ENCODE results near the gene UBL3. TPM values are rescaled to one million over a fixed set of nuclear protein-coding genes. Genes with fewer than 3 reads are reported as not detected.

Gene UBL3
- total RNA-seq, 2 experiments from 2014 or later: 7.2 to 8.1 TPM

GRCh38 chr13:29733147-29733611, 117.2 kb downstream of the UBL3 start:
- intact Hi-C loops (cut with micrococcal nuclease): no loop called here
- Mint-ChIP-seq H3K27me3 (peaks cover 37% of the 10 kb centered on the region), H3K9me3 (no peaks in the 10 kb centered on the region), H3K27ac (no peak overlapping the region), H3K36me3 (ENCODE audit: low read depth) (no peaks in the 10 kb centered on the region), H3K4me1 (ENCODE audit: low read depth) (peaks cover 11% of the 10 kb centered on the region), H3K4me3 (no peak overlapping the region)
- ChIA-PET CTCF (no interaction called here), POLR2A (interaction anchor here (1.0 kb wide), 1 partner anchor 12 kb away, joined by 3 read pairs; no protein-coding TSS in a partner anchor)
- ATAC-seq (peak; percentile 30), DNase-seq (no peak)
- TF ChIP-seq CTCF (IDR thresholded peaks at IDR 0.05): no peak

DNA sequence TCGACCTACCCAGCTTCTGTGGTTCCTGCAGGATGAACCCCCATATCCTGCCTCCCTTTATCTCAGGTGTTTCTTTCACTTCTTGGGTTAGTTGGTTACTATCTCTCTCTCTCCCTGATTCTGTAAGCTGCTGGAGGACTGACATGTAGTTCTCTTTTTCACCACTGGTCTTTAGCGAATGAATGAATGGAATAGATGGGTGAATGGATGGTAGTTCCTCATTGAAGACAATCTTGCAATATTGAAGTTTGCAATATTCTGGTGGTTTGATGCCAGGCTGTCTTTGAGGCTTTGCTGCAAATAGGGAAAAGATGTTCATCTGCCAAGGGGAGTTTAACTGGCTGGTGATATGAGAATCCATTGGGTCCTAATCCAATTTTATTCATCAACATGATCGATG, 120.2 kb downstream of the UBL3 start:
- H3K9me3 Mint-ChIP-seq: no peaks in the 10 kb centered on the region
- H3K4me1 Mint-ChIP-seq (ENCODE audit: low read depth): peaks cover 11% of the 10 kb centered on the region
- POLR2A ChIA-PET: no interaction called here
- no peak for TF ChIP-seq CTCF (IDR thresholded peaks at IDR 0.05)
- H3K27me3 Mint-ChIP-seq: peaks cover 37% of the 10 kb centered on the region
- CTCF ChIA-PET: interaction anchor here (1.4 kb wide), 1 partner anchor 16 kb away, joined by 6 read pairs; no protein-coding TSS in a partner anchor
- DNase-seq (no peak), ATAC-seq (no peak)
- no peak overlapping the region for H3K4me3 Mint-ChIP-seq
- H3K36me3 Mint-ChIP-seq (ENCODE audit: low read depth): no peaks in the 10 kb centered on the region
- H3K27ac Mint-ChIP-seq: no peak overlapping the region
- intact Hi-C loops (cut with micrococcal nuclease): no loop called here

DNA sequence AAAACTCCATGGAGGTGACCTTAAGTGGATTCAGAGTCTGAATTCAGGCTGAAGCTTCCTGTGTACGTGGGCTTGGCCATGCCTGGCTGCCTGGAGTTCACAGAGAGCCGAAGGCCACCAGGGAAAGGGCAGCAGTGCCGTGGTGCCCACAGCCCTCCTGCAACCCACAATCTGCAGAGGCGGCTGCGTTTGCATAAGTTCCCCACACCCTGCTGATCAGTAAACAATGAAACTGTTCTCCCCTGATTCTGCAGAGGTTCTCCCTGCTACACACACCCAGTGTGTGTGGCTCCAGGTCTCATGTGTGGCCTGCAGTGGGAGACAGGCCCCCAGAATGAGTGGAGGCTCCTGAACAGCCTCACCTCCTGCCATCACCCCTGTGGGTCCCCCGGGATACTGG, 128.0 kb downstream of the UBL3 start:
- no peaks in the 10 kb centered on the region for H3K36me3 Mint-ChIP-seq (ENCODE audit: low read depth)
- H3K27ac Mint-ChIP-seq: no peak overlapping the region
- no peak for DNase-seq
- no peak for TF ChIP-seq CTCF (IDR thresholded peaks at IDR 0.05)
- H3K4me3 Mint-ChIP-seq: no peak overlapping the region
- CTCF ChIA-PET: no interaction called here
- peaks cover 13% of the 10 kb centered on the region for H3K27me3 Mint-ChIP-seq
- H3K4me1 Mint-ChIP-seq (ENCODE audit: low read depth): no peaks in the 10 kb centered on the region
- H3K9me3 Mint-ChIP-seq: no peaks in the 10 kb centered on the region
- POLR2A ChIA-PET: no interaction called here
- intact Hi-C loops (cut with micrococcal nuclease): no loop called here
- no peak for ATAC-seq

DNA sequence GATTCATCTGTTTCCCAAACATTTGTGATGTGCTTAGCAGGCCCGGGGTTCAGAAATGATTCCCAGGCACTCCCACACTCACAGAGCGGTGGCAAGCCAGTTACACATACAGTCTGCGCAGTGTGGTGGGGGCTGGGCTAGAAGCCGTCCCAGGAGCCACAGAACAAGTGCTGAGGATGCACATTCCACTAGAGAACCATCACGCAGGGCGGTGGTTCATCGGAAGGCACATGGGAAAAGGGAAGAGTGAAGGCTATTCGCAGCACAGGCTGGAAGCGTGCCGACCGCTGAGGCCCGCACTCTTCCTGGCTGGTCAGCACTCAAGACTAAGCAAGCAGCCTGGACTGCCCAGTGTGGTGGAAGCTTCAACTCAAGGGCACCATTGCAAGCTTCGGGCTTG, 128.7 kb downstream of the UBL3 start:
- no peak for ATAC-seq
- H3K27me3 Mint-ChIP-seq: peaks cover 15% of the 10 kb centered on the region
- no peak overlapping the region for H3K27ac Mint-ChIP-seq
- no peaks in the 10 kb centered on the region for H3K4me1 Mint-ChIP-seq (ENCODE audit: low read depth)
- no peak for TF ChIP-seq CTCF (IDR thresholded peaks at IDR 0.05)
- no peaks in the 10 kb centered on the region for H3K36me3 Mint-ChIP-seq (ENCODE audit: low read depth)
- no peaks in the 10 kb centered on the region for H3K9me3 Mint-ChIP-seq
- H3K4me3 Mint-ChIP-seq: no peak overlapping the region
- intact Hi-C loops (cut with micrococcal nuclease): no loop called here
- POLR2A ChIA-PET: no interaction called here
- CTCF ChIA-PET: no interaction called here
- no peak for DNase-seq

GRCh38 chr13:29718694-29719093, 131.7 kb downstream of the UBL3 start:
- Mint-ChIP-seq H3K9me3 (peaks cover 3% of the 10 kb centered on the region), H3K27ac (no peak overlapping the region), H3K4me3 (no peak overlapping the region), H3K4me1 (ENCODE audit: low read depth) (no peaks in the 10 kb centered on the region), H3K36me3 (ENCODE audit: low read depth) (no peaks in the 10 kb centered on the region), H3K27me3 (peaks cover 16% of the 10 kb centered on the region)
- ChIA-PET CTCF (no interaction called here), POLR2A (no interaction called here)
- no peak for DNase-seq
- intact Hi-C loops (cut with micrococcal nuclease): no loop called here
- no peak for TF ChIP-seq CTCF (IDR thresholded peaks at IDR 0.05)
- ATAC-seq: no peak
